ENCODE data around the gene TMEM250. TPM values are rescaled to one million over a fixed set of nuclear protein-coding genes. Genes with fewer than 3 reads are reported as not detected.

TMEM250 gene
- total and polyA plus RNA-seq, 7 experiments from 2014 or later, result 16.4 to 61.8 (median 42.2) TPM

DNA sequence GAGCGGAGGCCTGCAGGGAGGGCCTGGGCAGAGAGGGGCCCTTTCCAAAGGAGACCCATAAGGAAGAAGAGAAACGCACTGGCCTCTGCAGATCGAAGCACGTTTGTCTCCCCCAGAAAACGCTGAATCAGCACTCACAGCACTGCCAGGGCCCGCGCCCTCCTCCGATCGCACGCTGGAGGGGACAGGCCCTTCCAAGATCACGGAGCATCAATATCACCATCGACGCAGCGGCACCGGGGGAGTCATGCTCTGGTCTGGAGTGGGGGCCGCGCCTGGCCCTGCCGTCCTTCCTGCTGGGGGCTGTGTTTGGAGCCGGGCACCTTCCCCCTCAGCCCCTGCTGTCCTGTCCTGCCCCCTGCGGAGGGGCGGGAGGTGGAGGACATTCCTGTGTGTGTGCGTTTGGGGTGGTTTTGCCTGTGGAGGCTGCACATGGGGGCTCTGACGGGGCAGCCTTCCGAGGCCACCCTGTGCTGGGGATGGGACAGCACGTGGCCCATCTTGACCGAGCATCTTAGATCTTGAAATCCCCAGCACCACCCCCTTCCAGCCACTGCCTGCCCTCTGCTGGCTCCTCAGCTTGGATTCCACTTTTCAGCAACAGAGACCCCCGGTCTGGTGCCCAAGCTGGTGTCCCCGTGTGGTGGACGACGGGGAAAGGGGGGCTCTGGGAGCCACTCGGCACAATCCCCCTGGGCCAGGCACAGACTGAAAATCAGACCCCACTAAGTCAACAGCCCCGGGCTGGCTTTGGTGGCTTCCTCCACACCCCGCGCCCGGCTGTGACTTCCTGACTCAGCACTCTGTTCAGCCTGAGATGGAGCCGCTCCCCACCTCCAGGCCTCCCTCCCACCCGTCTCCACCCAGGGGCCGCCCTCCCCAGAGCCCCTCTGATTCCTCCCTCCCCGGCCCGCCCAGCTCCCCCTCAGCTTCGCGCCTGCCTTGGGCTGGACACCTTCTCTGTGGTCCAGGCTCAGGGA lies 8.3 kb downstream of the TMEM250 start:
- DNase-seq, result peak in 3 of 9 donors; percentile 29 to 41 (median 31)
- H3K27me3 ChIP-seq (ENCODE audit: control insufficient read depth in 2 of 2, insufficient read depth in 2 of 2, low read length in 2 of 2), result no peaks in the 10 kb centered on the region
- peak overlapping the region; percentile 69 for H3K4me3 ChIP-seq (ENCODE audit: low read length)
- Mint-ChIP-seq H3K36me3 (peaks cover 0 to 10% (median 0%) of the 10 kb centered on the region in 5 donors), H3K4me3 (peak overlapping the region; percentile 78 to 91 (median 84)), H3K27ac (peak overlapping the region in 8 of 9 donors; percentile 46 to 97 (median 85)), H3K9me3 (no peaks in the 10 kb centered on the region), H3K4me1 (peaks cover 42 to 89% (median 68%) of the 10 kb centered on the region in 7 donors), H3K27me3 (no peaks in the 10 kb centered on the region)
- no peaks in the 10 kb centered on the region for H3K9me3 ChIP-seq (ENCODE audit: control insufficient read depth in 2 of 3, low read length in 3 of 3)
- peak overlapping the region; percentile 62 for H3K27ac ChIP-seq (ENCODE audit: low read depth, low read length)
- intact Hi-C loops (cut with micrococcal nuclease), result loop anchor here in 1 of 2 donors (10.0 kb wide), 1 partner anchor 1946 kb away; the partner anchor contains the start of gene RNU6ATAC
- ATAC-seq, result peak; percentile 21
- CTCF ChIA-PET, result interaction anchor here (1.2 kb wide), 1 partner anchor 12 kb away, joined by 3 read pairs; no protein-coding TSS in a partner anchor
- H3K4me1 ChIP-seq (ENCODE audit: control insufficient read depth in 2 of 2, insufficient read depth in 2 of 2, low read length in 2 of 2), result peaks cover 59 to 75% of the 10 kb centered on the region in 2 donors
- POLR2A ChIA-PET, result interaction anchor here (0.6 to 5.6 kb wide), 8 partner anchors 7 to 253 kb away, joined by 3 to 38 read pairs (median 5); partner anchors contain the start of genes DNLZ, NACC2 and TMEM250
- H3K36me3 ChIP-seq (ENCODE audit: control insufficient read depth in 2 of 3, insufficient read depth in 3 of 3, low read length in 3 of 3), result peaks cover 0 to 6% (median 0%) of the 10 kb centered on the region in 3 experiments

DNA sequence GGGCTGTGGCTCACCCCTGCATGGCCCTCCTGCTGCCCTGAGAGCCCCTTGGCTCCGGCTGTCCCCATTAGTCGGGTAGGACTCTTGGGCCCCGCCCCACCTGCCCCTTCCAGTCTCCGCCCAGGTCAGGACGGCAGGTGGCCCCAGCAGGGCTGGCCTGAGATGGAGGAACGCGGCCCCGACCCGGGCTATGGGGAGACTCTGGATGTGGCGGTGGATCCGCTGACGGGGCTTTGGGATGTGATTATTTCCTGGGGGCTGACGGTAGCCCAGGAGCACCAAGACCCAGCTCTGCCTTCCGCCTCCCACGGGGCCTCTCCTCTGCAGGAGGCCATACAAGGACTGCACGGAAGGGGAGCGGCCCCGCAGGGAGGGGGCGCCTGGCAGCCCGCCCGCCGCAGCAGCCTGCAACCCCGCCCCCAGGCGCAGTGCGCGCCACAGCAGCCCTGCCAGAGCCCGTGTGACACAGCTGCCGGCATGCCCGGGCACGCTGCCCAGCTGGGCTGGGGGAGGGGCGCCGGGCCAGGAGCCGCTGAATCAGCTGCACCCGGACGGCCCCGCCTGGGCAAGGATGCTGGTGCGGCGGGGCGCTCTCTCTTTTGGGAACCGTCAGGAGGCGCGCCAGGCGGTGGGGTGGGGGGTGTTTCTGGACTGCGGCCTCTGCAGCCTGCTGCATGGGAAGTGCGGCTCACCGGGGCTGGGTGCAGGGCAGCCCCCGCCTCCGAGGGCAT lies 9.2 kb downstream of the TMEM250 start:
- Mint-ChIP-seq H3K36me3 (peaks cover 0 to 4% (median 0%) of the 10 kb centered on the region in 5 donors), H3K27ac (peak overlapping the region; percentile 64 to 93 (median 91)), H3K9me3 (no peaks in the 10 kb centered on the region), H3K4me1 (peaks cover 42 to 82% (median 64%) of the 10 kb centered on the region in 7 donors), H3K4me3 (peak overlapping the region; percentile 78 to 91 (median 88)), H3K27me3 (no peaks in the 10 kb centered on the region)
- peak overlapping the region; percentile 82 for H3K27ac ChIP-seq (ENCODE audit: low read depth, low read length)
- H3K4me1 ChIP-seq (ENCODE audit: control insufficient read depth in 2 of 2, insufficient read depth in 2 of 2, low read length in 2 of 2), result peaks cover 60 to 75% of the 10 kb centered on the region in 2 donors
- ATAC-seq, result peak; percentile 96
- ChIA-PET POLR2A (interaction anchor here (0.6 to 5.6 kb wide), 8 partner anchors 8 to 254 kb away, joined by 3 to 38 read pairs (median 4); partner anchors contain the start of genes DNLZ, NACC2 and TMEM250), CTCF (interaction anchor here (0.6 to 1.7 kb wide), 4 partner anchors 8 to 20 kb away, joined by 3 to 13 read pairs (median 3); partner anchors contain the start of gene NACC2)
- no peaks in the 10 kb centered on the region for H3K9me3 ChIP-seq (ENCODE audit: control insufficient read depth in 2 of 3, low read length in 3 of 3)
- peak overlapping the region; percentile 69 for H3K4me3 ChIP-seq (ENCODE audit: low read length)
- H3K27me3 ChIP-seq (ENCODE audit: control insufficient read depth in 2 of 2, insufficient read depth in 2 of 2, low read length in 2 of 2), result no peaks in the 10 kb centered on the region
- intact Hi-C loops (cut with micrococcal nuclease), result loop anchor here (1.0 to 10.0 kb wide), 11 partner anchors 9 to 1945 kb away; partner anchors contain the start of genes CAMSAP1 (in 2 of the 2), NACC2 (in 2 of the 2), QSOX2 (in 2 of the 2) and TMEM250 (in 2 of the 2)
- DNase-seq, result peak; percentile 80 to 93 (median 89)
- H3K36me3 ChIP-seq (ENCODE audit: control insufficient read depth in 2 of 3, insufficient read depth in 3 of 3, low read length in 3 of 3), result no peaks in the 10 kb centered on the region

DNA sequence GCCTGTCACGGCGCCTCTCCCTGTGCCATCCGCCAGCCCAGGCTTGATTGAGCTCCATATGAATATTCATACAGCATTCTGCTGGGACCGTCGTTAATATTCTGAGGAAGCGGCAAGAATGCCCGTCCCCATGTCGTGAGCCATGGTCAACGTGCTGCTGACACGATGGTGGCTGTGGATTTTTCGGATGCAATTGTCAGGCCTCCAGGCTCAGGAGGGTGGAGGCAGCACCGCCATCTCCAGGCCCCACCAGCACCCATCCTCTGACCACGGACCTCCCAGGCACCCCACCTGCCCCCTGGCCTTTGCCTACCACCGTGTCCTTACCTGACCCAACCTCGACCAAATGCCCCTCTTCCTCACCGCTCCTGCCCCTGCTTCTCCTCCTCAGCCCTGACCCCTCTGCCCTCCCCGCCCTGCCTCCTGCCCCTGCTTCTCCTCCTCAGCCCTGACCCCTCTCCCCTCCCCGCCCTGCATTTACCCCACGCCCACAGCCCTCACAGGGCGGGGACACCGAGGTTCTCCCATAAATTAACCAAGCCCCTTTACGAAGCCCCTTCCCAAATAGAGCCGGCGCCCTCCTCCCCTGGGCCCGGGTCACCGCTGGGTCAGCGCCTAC lies 9.9 kb downstream of the TMEM250 start:
- H3K27me3 ChIP-seq (ENCODE audit: control insufficient read depth in 2 of 2, insufficient read depth in 2 of 2, low read length in 2 of 2), result no peaks in the 10 kb centered on the region
- ChIA-PET POLR2A (interaction anchor here (0.9 to 5.6 kb wide), 6 partner anchors 8 to 19 kb away, joined by 3 to 38 read pairs (median 6); partner anchors contain the start of genes NACC2 and TMEM250), CTCF (interaction anchor here (0.6 to 1.7 kb wide), 4 partner anchors 9 to 19 kb away, joined by 3 to 13 read pairs (median 3); partner anchors contain the start of gene NACC2)
- H3K9me3 Mint-ChIP-seq, result no peaks in the 10 kb centered on the region
- peak overlapping the region; percentile 82 for H3K27ac ChIP-seq (ENCODE audit: low read depth, low read length)
- H3K4me1 ChIP-seq (ENCODE audit: control insufficient read depth in 2 of 2, insufficient read depth in 2 of 2, low read length in 2 of 2), result peaks cover 55 to 68% of the 10 kb centered on the region in 2 donors
- peak overlapping the region in 8 of 9 donors; percentile 77 to 92 (median 85) for H3K27ac Mint-ChIP-seq
- H3K4me3 ChIP-seq (ENCODE audit: low read length), result peak overlapping the region; percentile 69
- H3K36me3 Mint-ChIP-seq, result peaks cover 0 to 4% (median 0%) of the 10 kb centered on the region in 5 donors
- no peaks in the 10 kb centered on the region for H3K27me3 Mint-ChIP-seq
- ATAC-seq (no peak), DNase-seq (no peak)
- no peaks in the 10 kb centered on the region for H3K36me3 ChIP-seq (ENCODE audit: control insufficient read depth in 2 of 3, insufficient read depth in 3 of 3, low read length in 3 of 3)
- peaks cover 42 to 74% (median 60%) of the 10 kb centered on the region in 7 donors for H3K4me1 Mint-ChIP-seq
- intact Hi-C loops (cut with micrococcal nuclease), result loop anchor here (1.0 to 5.0 kb wide), 10 partner anchors 10 to 254 kb away; partner anchors contain the start of genes CAMSAP1 (in 2 of the 2), NACC2 (in 2 of the 2), QSOX2 (in 2 of the 2) and TMEM250 (in 2 of the 2)
- peak overlapping the region; percentile 69 to 91 (median 86) for H3K4me3 Mint-ChIP-seq
- H3K9me3 ChIP-seq (ENCODE audit: control insufficient read depth in 2 of 3, low read length in 3 of 3), result no peaks in the 10 kb centered on the region

DNA sequence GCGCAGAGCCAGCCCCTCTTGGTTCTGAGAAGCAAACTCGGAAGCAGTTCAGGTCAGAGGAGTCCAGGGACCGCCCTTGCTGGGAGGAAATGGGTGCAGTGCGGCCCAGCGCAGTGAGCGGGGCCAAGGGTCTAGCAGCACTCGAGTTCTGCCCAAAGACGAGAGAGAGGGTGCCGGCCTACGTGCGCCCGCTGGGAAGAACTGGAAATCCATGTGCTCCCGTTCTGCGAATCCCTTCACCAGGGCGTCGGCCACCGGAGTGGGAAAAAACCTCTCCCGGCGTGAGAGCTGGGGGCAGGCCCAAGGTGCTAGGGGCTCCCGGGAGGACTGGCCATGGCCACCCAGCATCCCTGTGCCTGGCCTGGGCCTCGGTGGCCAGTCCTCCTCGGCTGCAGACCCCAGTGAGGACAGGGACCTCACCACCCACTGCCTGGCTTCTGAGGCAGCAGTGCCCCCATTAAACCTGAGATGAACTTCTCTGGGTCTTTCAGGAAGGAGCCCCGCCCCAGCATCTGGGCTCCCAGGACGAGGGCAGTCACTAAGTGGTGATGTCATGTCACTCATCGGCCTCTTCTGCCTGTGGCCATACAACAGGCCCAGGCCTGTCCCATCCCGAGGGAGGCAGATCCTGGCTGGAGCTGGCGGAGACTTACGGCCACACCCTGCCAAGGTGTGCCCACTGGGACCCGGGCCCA lies 10.6 kb downstream of the TMEM250 start:
- H3K27me3 Mint-ChIP-seq, result no peaks in the 10 kb centered on the region
- DNase-seq (no peak), ATAC-seq (no peak)
- Histone ChIP-seq H3K36me3 (ENCODE audit: control insufficient read depth in 2 of 3, insufficient read depth in 3 of 3, low read length in 3 of 3) (no peaks in the 10 kb centered on the region), H3K27ac (ENCODE audit: low read depth, low read length) (peak overlapping the region; percentile 82), H3K4me1 (ENCODE audit: control insufficient read depth in 2 of 2, insufficient read depth in 2 of 2, low read length in 2 of 2) (peaks cover 53 to 63% of the 10 kb centered on the region in 2 donors), H3K4me3 (ENCODE audit: low read length) (no peak overlapping the region), H3K9me3 (ENCODE audit: control insufficient read depth in 2 of 3, low read length in 3 of 3) (no peaks in the 10 kb centered on the region), H3K27me3 (ENCODE audit: control insufficient read depth in 2 of 2, insufficient read depth in 2 of 2, low read length in 2 of 2) (no peaks in the 10 kb centered on the region)
- intact Hi-C loops (cut with micrococcal nuclease), result loop anchor here (2.0 to 5.0 kb wide), 6 partner anchors 15 to 255 kb away; partner anchors contain the start of genes QSOX2 (in 2 of the 2), CAMSAP1 (in 1 of the 2) and DNLZ (in 1 of the 2)
- ChIA-PET POLR2A (interaction anchor here (1.1 to 5.6 kb wide), 5 partner anchors 10 to 147 kb away, joined by 4 to 38 read pairs (median 7); partner anchors contain the start of genes NACC2, TMEM250 and UBAC1), CTCF (interaction anchor here (1.5 to 1.7 kb wide), 3 partner anchors 10 to 18 kb away, joined by 3 to 13 read pairs (median 4); no protein-coding TSS in a partner anchor)
- H3K36me3 Mint-ChIP-seq, result peaks cover 0 to under 1% (median 0%) of the 10 kb centered on the region in 5 donors
- peak overlapping the region; percentile 74 to 91 (median 86) for H3K4me3 Mint-ChIP-seq
- peak overlapping the region; percentile 85 to 94 (median 90) for H3K27ac Mint-ChIP-seq
- H3K4me1 Mint-ChIP-seq, result peaks cover 36 to 67% (median 54%) of the 10 kb centered on the region in 7 donors
- H3K9me3 Mint-ChIP-seq, result no peaks in the 10 kb centered on the region

All from naive thymus-derived CD4-positive, alpha-beta T cell (primary cell).